HepG2 (cell line): ENCODE measurements around the gene GATA1. TPM values are rescaled to one million over a fixed set of nuclear protein-coding genes. Genes with fewer than 3 reads are reported as not detected.

Experiments used
- ATAC-seq: fragments of 200-7000 bp; cut with Tn5 transposase; 3 replicates; pipeline ENCODE4 v1.9.1; 2020; ENCODE audit warnings: mild to moderate bottlenecking, moderate library complexity
- BruUV-seq: library from RNA; stranded (reverse); fragments of 400-500 nt; replicated peaks from 2 replicates; lab custom pipeline; 2021; lab: Mats Ljungman, UMichigan
- CTCF ChIA-PET: fragments of 300-600 bp; formaldehyde crosslinking; extraction: SDS; loops from one replicate; lab custom pipeline; 2021; ENCODE audit warnings: low total read pairs, inconsistent platforms, low intra/inter-chr PET ratio; lab: Yijun Ruan, JAX
- POLR2A ChIA-PET: fragments of 350-600 bp; sonication (Branson Sonifier 250); formaldehyde crosslinking; loops from one replicate; lab custom pipeline; 2020; ENCODE audit warnings: antibody characterized with exemption, inconsistent platforms; lab: Yijun Ruan, JAX
- DNase-seq: peaks from one replicate; pipeline ENCODE4 v3.0.0-alpha.2; 2015; ENCODE audit warnings: low spot score
- FAIRE-seq: peaks from 3 replicates; lab custom pipeline; 2011; peaks lifted over from hg19 to GRCh38; lab: Jason Lieb, UNC
- H2AFZ ChIP-seq: one replicate; pipeline ENCODE4 v1.6.1; 2011; ENCODE audit warnings: low read length, inconsistent platforms
- H3K27ac ChIP-seq: fragments of 300-600 bp; 3 replicates; pipeline ENCODE4 v1.8.0; 2011; ENCODE audit warnings: mixed run types, mild to moderate bottlenecking, mixed read lengths, low read length, inconsistent platforms; ENCODE audit not compliant: insufficient read depth; ENCODE audit errors: extremely low read length
- H3K27me3 ChIP-seq, 2 experiments: fragments of 200-600 bp in 1 of 2; 2 replicates in 1 of 2; 3 replicates in 1 of 2; pipeline versions ENCODE4 v1.6.0 to v1.8.0; 2011; ENCODE audit warnings: low read length in 2 of 2, mild to moderate bottlenecking in 2 of 2, moderate library complexity in 2 of 2, inconsistent platforms in 1 of 2; ENCODE audit not compliant: insufficient read depth in 2 of 2, control insufficient read depth in 1 of 2
- H3K36me3 ChIP-seq, 2 experiments: fragments of 200-600 bp in 1 of 2; replicated peaks in 1 of 2; 2 replicates in 1 of 2; 3 replicates in 1 of 2; pipeline versions ENCODE4 v1.5.1 to v1.8.0; 2011; ENCODE audit warnings: low read length in 2 of 2, inconsistent platforms in 1 of 2; ENCODE audit not compliant: insufficient read depth in 2 of 2, control insufficient read depth in 1 of 2
- H3K4me1 ChIP-seq: 2 replicates; pipeline ENCODE4 v1.5.1; 2012; ENCODE audit warnings: low read length, inconsistent platforms; ENCODE audit not compliant: insufficient read depth
- H3K4me2 ChIP-seq: 2 replicates; pipeline ENCODE4 v1.6.0; 2011; ENCODE audit warnings: low read depth, low read length, inconsistent platforms
- H3K4me3 ChIP-seq, 3 experiments: fragments of 200-600 bp in 1 of 3; sonication (generic), shearing (Covaris generic) in 1 of 3; replicated peaks in 1 of 3; 2 replicates each; pipeline ENCODE4 v1.5.1; 2011 to 2016; ENCODE audit warnings: low read length in 3 of 3, inconsistent platforms in 2 of 3, low read depth in 2 of 3, mild to moderate bottlenecking in 2 of 3, control low read depth in 1 of 3, mixed read lengths in 1 of 3; ENCODE audit not compliant: insufficient read depth in 1 of 3
- H3K79me2 ChIP-seq: one replicate; pipeline ENCODE4 v1.6.1; 2011; ENCODE audit warnings: low read length, inconsistent platforms; ENCODE audit not compliant: insufficient read depth
- H3K9ac ChIP-seq: 2 replicates; pipeline ENCODE4 v1.6.0; 2011; ENCODE audit warnings: mild to moderate bottlenecking, low read depth, low read length, inconsistent platforms; ENCODE audit not compliant: insufficient read depth
- H3K9me3 ChIP-seq: 2 replicates; pipeline ENCODE4 v1.5.1; 2012; ENCODE audit warnings: mild to moderate bottlenecking, low read length
- H4K20me1 ChIP-seq: 2 replicates; pipeline ENCODE4 v1.6.0; 2011; ENCODE audit warnings: inconsistent platforms, mild to moderate bottlenecking, low read length, moderate library complexity; ENCODE audit not compliant: insufficient read depth
- IRF1 ChIP-seq: sonication (generic); formaldehyde crosslinking; IDR thresholded peaks from 2 replicates; pipeline ENCODE4 v1.4.0; 2020; ENCODE audit warnings: low read depth, mild to moderate bottlenecking, missing genetic modification reagents
- WGBS: methylation state at CpG from one replicate; pipeline ENCODE4 v1.1.6; 2017; ENCODE audit warnings: low lambda C conversion rate; 5-methylcytosine and 5-hydroxymethylcytosine counted together
- in situ Hi-C: cut with HindIII; loops from 2 replicates; pipeline ENCODE4 v1.10.0; 2017; ENCODE audit warnings: low pct_unique_long_range_greater_than_20kb; ENCODE audit not compliant: extremely low pct_ligation_motif_present
- intact Hi-C: fragments of 100-400 bp; cut with micrococcal nuclease; formaldehyde crosslinking; loops from one replicate; pipeline ENCODE4 v1.10.0; 2022; ENCODE audit not compliant: unreplicated experiment
- polyA plus RNA-seq, 8 experiments: library from polyadenylated mRNA; depleted of rRNA in 3 of 8; stranded (reverse) in 7 of 8; unstranded in 1 of 8; fragments of >200 nt; fragmentation: Illumina TruSeq in 4 of 8; extraction: Trizol in 4 of 8; gene quantifications; 2 replicates each; pipeline versions ENCODE4 v1.2.1 to v1.2.3, GENCODE V29; 2011 to 2016; ENCODE audit warnings: low read depth in 4 of 8, missing spikeins in 1 of 8, mixed read lengths in 1 of 8; ENCODE audit not compliant: insufficient read depth in 1 of 8
- total RNA-seq, 5 experiments: library from RNA; depleted of rRNA; stranded (reverse); fragments of >200 nt; fragmentation: Illumina TruSeq; extraction: Trizol; gene quantifications; 2 replicates each; pipeline ENCODE4 v1.2.3, GENCODE V29; 2016; ENCODE audit warnings: low read depth in 1 of 5
- TF ChIP-seq, protein P1 (sequence below): sonication (generic); formaldehyde crosslinking; IDR thresholded peaks from 2 replicates; pipeline ENCODE4 v1.4.0; 2020; ENCODE audit warnings: low read depth, mild to moderate bottlenecking, missing genetic modification reagents
- TF ChIP-seq, protein P2 (sequence below): sonication (generic); formaldehyde crosslinking; IDR thresholded peaks from 2 replicates; pipeline ENCODE4 v1.4.0; 2020; ENCODE audit warnings: missing genetic modification reagents

The GATA1 gene
- total and polyA plus RNA-seq, 2 of the 13 experiments (the other 11 are each of a cell fraction or from before 2014, with no cell fraction given) = 0.13 TPM; not detected in 1

DNA sequence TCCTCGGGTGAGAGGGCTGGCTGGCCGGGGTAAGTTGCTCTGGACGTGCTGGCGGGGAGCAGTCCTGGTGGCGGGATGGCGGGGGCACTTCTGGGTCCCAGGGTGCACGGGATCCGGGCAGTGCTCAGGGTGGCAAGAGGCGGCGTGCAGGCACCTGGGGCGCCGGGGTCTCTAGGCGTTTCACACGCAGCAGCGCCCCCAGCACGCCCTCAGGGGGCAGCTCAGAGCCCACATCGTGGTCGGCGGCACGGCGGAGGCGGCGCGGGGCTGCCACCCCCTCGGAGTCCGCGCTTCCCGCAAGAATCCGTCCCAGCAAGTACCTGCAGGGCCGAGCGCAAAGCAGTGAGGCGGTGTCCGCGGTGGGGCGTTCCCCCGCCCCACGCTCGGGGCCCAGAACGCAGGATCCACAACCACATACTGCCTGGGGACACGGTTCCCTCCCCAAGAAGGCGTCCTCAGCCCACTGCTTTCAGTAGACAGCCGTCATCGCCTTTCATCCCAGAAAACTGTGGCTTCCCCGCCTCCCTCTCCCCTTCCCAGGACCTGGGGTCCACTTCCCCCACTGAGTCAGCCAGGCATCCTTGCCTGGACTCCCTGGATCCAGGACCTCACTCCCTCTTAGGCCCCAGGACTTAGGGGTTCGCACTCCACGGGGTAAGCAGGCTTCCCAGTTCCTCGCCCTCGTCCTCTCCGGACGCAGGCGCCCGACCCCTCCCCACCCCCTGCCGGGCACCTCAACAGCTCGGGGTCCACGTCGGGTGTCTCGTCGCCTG is 44.9 kb downstream of the GATA1 start:
- H3K27me3 ChIP-seq = no peaks in the 10 kb centered on the region
- H2AFZ ChIP-seq = no peak overlapping the region
- POLR2A ChIA-PET = no interaction called here
- intact Hi-C loops = no loop called here
- no peak for FAIRE-seq
- TF ChIP-seq, protein P1, sequence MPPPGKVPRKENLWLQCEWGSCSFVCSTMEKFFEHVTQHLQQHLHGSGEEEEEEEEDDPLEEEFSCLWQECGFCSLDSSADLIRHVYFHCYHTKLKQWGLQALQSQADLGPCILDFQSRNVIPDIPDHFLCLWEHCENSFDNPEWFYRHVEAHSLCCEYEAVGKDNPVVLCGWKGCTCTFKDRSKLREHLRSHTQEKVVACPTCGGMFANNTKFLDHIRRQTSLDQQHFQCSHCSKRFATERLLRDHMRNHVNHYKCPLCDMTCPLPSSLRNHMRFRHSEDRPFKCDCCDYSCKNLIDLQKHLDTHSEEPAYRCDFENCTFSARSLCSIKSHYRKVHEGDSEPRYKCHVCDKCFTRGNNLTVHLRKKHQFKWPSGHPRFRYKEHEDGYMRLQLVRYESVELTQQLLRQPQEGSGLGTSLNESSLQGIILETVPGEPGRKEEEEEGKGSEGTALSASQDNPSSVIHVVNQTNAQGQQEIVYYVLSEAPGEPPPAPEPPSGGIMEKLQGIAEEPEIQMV (CRISPR knock-in tag) = no peak
- no peak for TF ChIP-seq IRF1 (CRISPR knock-in tag)
- TF ChIP-seq, protein P2, sequence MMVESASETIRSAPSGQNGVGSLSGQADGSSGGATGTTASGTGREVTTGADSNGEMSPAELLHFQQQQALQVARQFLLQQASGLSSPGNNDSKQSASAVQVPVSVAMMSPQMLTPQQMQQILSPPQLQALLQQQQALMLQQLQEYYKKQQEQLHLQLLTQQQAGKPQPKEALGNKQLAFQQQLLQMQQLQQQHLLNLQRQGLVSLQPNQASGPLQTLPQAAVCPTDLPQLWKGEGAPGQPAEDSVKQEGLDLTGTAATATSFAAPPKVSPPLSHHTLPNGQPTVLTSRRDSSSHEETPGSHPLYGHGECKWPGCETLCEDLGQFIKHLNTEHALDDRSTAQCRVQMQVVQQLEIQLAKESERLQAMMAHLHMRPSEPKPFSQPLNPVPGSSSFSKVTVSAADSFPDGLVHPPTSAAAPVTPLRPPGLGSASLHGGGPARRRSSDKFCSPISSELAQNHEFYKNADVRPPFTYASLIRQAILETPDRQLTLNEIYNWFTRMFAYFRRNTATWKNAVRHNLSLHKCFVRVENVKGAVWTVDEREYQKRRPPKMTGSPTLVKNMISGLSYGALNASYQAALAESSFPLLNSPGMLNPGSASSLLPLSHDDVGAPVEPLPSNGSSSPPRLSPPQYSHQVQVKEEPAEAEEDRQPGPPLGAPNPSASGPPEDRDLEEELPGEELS = no peak
- TF ChIP-seq, all 625 proteins: peak for 0
- Histone ChIP-seq H3K4me1 (peaks cover 25% of the 10 kb centered on the region), H4K20me1 (no peaks in the 10 kb centered on the region), H3K4me3 (no peak overlapping the region), H3K4me2 (no peak overlapping the region), H3K36me3 (no peaks in the 10 kb centered on the region), H3K27ac (no peak overlapping the region), H3K9ac (no peak overlapping the region), H3K79me2 (peaks cover 10% of the 10 kb centered on the region), H3K9me3 (no peaks in the 10 kb centered on the region)
- CTCF ChIA-PET = no interaction called here
- in situ Hi-C loops = no loop called here
- DNase-seq (no peak), ATAC-seq (no peak)
- 98% methylated on average over 15 of the region's 58 CpGs for WGBS
- TSS peak; percentile 64 for BruUV-seq
